SK-N-MC (cell line): ENCODE measurements around the gene DIO3.

Experiments used
- DNase-seq: peaks from one replicate; pipeline ENCODE4 v3.0.0-alpha.2; 2011; ENCODE audit warnings: low read depth, low spot score
- H3K27ac ChIP-seq: fragments of 200-600 bp; sonication (generic); 2 replicates; pipeline ENCODE4 v1.5.1; 2016; ENCODE audit warnings: mixed run types
- H3K36me3 ChIP-seq: fragments of 200-600 bp; sonication (generic); 2 replicates; pipeline ENCODE4 v1.6.1; 2017; ENCODE audit warnings: antibody characterized with exemption, low read length, mixed read lengths; ENCODE audit not compliant: insufficient read depth
- H3K4me3 ChIP-seq: fragments of 200-600 bp; sonication (generic); 2 replicates; pipeline ENCODE4 v1.5.1; 2016
- H3K9ac ChIP-seq: fragments of 200-600 bp; sonication (generic); 2 replicates; pipeline ENCODE4 v1.8.0; 2017; ENCODE audit warnings: mixed run types, mixed read lengths; ENCODE audit not compliant: insufficient read length
- H3K9me3 ChIP-seq: fragments of 200-600 bp; sonication (generic); 2 replicates; pipeline ENCODE4 v1.6.1; 2017; ENCODE audit warnings: low read depth, mild to moderate bottlenecking, antibody characterized with exemption, low read length, moderate library complexity, mixed read lengths
- EZH2 ChIP-seq: fragments of 200-600 bp; sonication (generic); IDR thresholded peaks from one replicate; pipeline ENCODE4 v1.6.1; 2017; ENCODE audit warnings: antibody characterized with exemption
- FOXP2 ChIP-seq: optimal IDR thresholded peaks from 2 replicates; pipeline ENCODE3; 2011; ENCODE audit warnings: mild to moderate bottlenecking, moderate library complexity; ENCODE audit not compliant: insufficient read depth; ENCODE audit errors: extremely low read length, control extremely low read depth
- POLR2AphosphoS5 ChIP-seq: IDR thresholded peaks from 2 replicates; pipeline ENCODE4 v1.6.1; 2012; ENCODE audit warnings: mild to moderate bottlenecking, low read depth, low read length, borderline replicate concordance

Gene DIO3

GRCh38 chr14:101561145-101561896 is at the start of gene DIO3:
DIO3 (plus strand) TSS chr14:101561495.
- H3K9me3 ChIP-seq: no peaks in the 10 kb centered on the region
- no peak within 1 kb of the TSS for H3K27ac ChIP-seq
- no peak within 1 kb of the TSS for H3K4me3 ChIP-seq
- DNase-seq: no peak
- H3K9ac ChIP-seq: no peak within 1 kb of the TSS
- no peaks in the 10 kb centered on the region; the same call in 1 of the 2 replicates for H3K36me3 ChIP-seq
- TF ChIP-seq FOXP2 (no peak), POLR2AphosphoS5 (no peak), EZH2 (no peak)

GRCh38 chr14:101511620-101512375 is 49.5 kb upstream of the DIO3 start:
- DNase-seq: no peak
- Histone ChIP-seq H3K9me3 (no peaks in the 10 kb centered on the region), H3K36me3 (no peaks in the 10 kb centered on the region), H3K9ac (no peak overlapping the region), H3K4me3 (no peak overlapping the region), H3K27ac (no peak overlapping the region)
- no peak for TF ChIP-seq EZH2
- TF ChIP-seq POLR2AphosphoS5: no peak
- no peak for TF ChIP-seq FOXP2

GRCh38 chr14:101512376-101512695 is 49.0 kb upstream of the DIO3 start:
- Histone ChIP-seq H3K4me3 (no peak overlapping the region), H3K9me3 (no peaks in the 10 kb centered on the region), H3K36me3 (no peaks in the 10 kb centered on the region), H3K27ac (no peak overlapping the region), H3K9ac (no peak overlapping the region)
- no peak for DNase-seq
- TF ChIP-seq POLR2AphosphoS5 (no peak), FOXP2 (no peak), EZH2 (no peak)

- Histone ChIP-seq H3K9ac (no peak overlapping the region), H3K27ac (no peak overlapping the region), H3K9me3 (no peaks in the 10 kb centered on the region), H3K4me3 (no peak overlapping the region), H3K36me3 (no peaks in the 10 kb centered on the region)
- DNase-seq: no peak
- TF ChIP-seq FOXP2: no peak
- no peak for TF ChIP-seq EZH2
Observed at GRCh38 chr14:101514136-101514535, 47.2 kb upstream of the DIO3 start.

GRCh38 chr14:101516401-101516800 is 44.9 kb upstream of the DIO3 start:
- no peak overlapping the region for H3K27ac ChIP-seq
- no peaks in the 10 kb centered on the region for H3K9me3 ChIP-seq
- H3K36me3 ChIP-seq: no peaks in the 10 kb centered on the region
- DNase-seq: no peak
- H3K4me3 ChIP-seq: no peak overlapping the region
- TF ChIP-seq POLR2AphosphoS5 (no peak), FOXP2 (no peak), EZH2 (no peak)
- no peak overlapping the region for H3K9ac ChIP-seq

- Histone ChIP-seq H3K9ac (no peak overlapping the region), H3K9me3 (no peaks in the 10 kb centered on the region), H3K27ac (no peak overlapping the region), H3K36me3 (no peaks in the 10 kb centered on the region), H3K4me3 (no peak overlapping the region)
- no peak for DNase-seq
- no peak for TF ChIP-seq EZH2
- no peak for TF ChIP-seq POLR2AphosphoS5
- no peak for TF ChIP-seq FOXP2
Observed at GRCh38 chr14:101518611-101519473, 42.5 kb upstream of the DIO3 start.

GRCh38 chr14:101520621-101521472 is 40.4 kb upstream of the DIO3 start:
- no peak for TF ChIP-seq EZH2
- no peak for TF ChIP-seq FOXP2
- no peak for TF ChIP-seq POLR2AphosphoS5
- H3K36me3 ChIP-seq: no peaks in the 10 kb centered on the region
- H3K9me3 ChIP-seq: no peaks in the 10 kb centered on the region
- H3K27ac ChIP-seq: no peak overlapping the region
- H3K9ac ChIP-seq: no peak overlapping the region
- no peak overlapping the region for H3K4me3 ChIP-seq
- DNase-seq: no peak

GRCh38 chr14:101521473-101521915 is 39.8 kb upstream of the DIO3 start:
- no peak overlapping the region for H3K4me3 ChIP-seq
- H3K36me3 ChIP-seq: no peaks in the 10 kb centered on the region
- H3K27ac ChIP-seq: no peak overlapping the region
- H3K9ac ChIP-seq: no peak overlapping the region
- H3K9me3 ChIP-seq: no peaks in the 10 kb centered on the region
- no peak for TF ChIP-seq FOXP2
- no peak for TF ChIP-seq EZH2
- TF ChIP-seq POLR2AphosphoS5: no peak
- DNase-seq: no peak
